Muscle of leg (tissue), 11 donors: ENCODE measurements around the gene ANXA5. TPM values are rescaled to one million over a fixed set of nuclear protein-coding genes. Genes with fewer than 3 reads are reported as not detected.

ENCODE experiments used
- DNase-seq: peaks from one replicate; pipeline ENCODE4 v3.0.0; 2013
- H3K27ac ChIP-seq: one replicate; pipeline ENCODE4 v1.5.1; 2013; ENCODE audit warnings: mild to moderate bottlenecking, low read length, control low read depth
- H3K27me3 ChIP-seq: one replicate; pipeline ENCODE4 v1.6.1; 2013; ENCODE audit warnings: low read length; ENCODE audit not compliant: control insufficient read depth, insufficient read depth
- H3K36me3 ChIP-seq: one replicate; pipeline ENCODE4 v1.6.1; 2013; ENCODE audit warnings: low read length; ENCODE audit not compliant: control insufficient read depth, insufficient read depth
- H3K4me1 ChIP-seq: one replicate; pipeline ENCODE4 v1.6.1; 2013; ENCODE audit warnings: low read length; ENCODE audit not compliant: control insufficient read depth, insufficient read depth
- H3K4me3 ChIP-seq: one replicate; pipeline ENCODE4 v1.5.1; 2013; ENCODE audit warnings: low read length, control low read depth
- H3K9me3 ChIP-seq: replicated peaks from 2 replicates; pipeline ENCODE4 v1.6.1; 2013; ENCODE audit warnings: low read depth, low read length; ENCODE audit not compliant: control insufficient read depth
- whole genome bisulfite sequencing: methylation state at CpG from one replicate; pipeline ENCODE4 v1.1.5; 2013; ENCODE audit warnings: missing lambda C conversion rate; ENCODE audit not compliant: insufficient coverage; 5-methylcytosine and 5-hydroxymethylcytosine counted together
- polyA plus RNA-seq, 8 donors: library from polyadenylated mRNA; unstranded; fragments of 120-200 nt; gene quantifications; one replicate each; pipeline versions ENCODE4 v1.2.1 to v1.2.3, GENCODE V29; 2013; ENCODE audit warnings: inconsistent platforms in 1 of 8, low replicate concordance in 1 of 8; ENCODE audit not compliant: insufficient read length in 8 of 8, insufficient read depth in 1 of 8
- total RNA-seq: library from RNA; stranded (reverse); fragments of 120-200 nt; gene quantifications from one replicate; pipeline ENCODE4 v1.2.4, GENCODE V29; 2013

Gene ANXA5
- total and polyA plus RNA-seq, 9 donors = 201 to 498 (median 310) TPM

DNA sequence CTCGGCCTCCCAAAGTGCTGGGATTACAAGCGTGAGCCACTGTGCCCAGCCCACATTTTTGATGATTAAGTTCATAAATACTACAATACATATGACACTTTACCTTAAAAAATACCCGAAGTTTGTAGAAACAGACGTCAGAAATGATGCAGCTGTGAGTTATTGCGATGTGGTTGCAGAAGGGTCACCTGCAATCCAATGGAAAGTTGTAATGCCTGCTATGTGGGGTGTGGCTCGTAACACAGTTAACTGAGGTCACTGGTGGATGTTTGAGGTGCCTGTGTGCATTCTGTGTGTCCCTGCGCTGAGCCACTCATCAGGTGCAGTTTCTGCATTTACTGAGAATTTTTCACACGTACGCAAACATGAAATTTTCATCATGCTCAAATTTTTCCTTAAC is 64.1 kb downstream of the ANXA5 start:
- Histone ChIP-seq H3K36me3 (no peaks in the 10 kb centered on the region), H3K27me3 (no peaks in the 10 kb centered on the region), H3K27ac (no peak overlapping the region), H3K4me3 (no peak overlapping the region), H3K9me3 (no peaks in the 10 kb centered on the region), H3K4me1 (no peaks in the 10 kb centered on the region)
- no peak for DNase-seq
- 90% methylated on average over 5 of the region's 9 CpGs for WGBS

Other genes with a start within 250 kb of the ANXA5 start
- gene SMIM43, start 68.2 kb upstream of the ANXA5 start, total RNA-seq = 0.66 TPM
- 1 to 10 TPM; 1.4 to 2.7 (median 1.9) TPM for gene SMIM43, start 68.2 kb upstream of the ANXA5 start, polyA plus RNA-seq
- gene EXOSC9, start 104.3 kb upstream of the ANXA5 start, total RNA-seq = 28.1 TPM
- 10 to 100 TPM; 25.2 to 33.1 (median 30.8) TPM for gene EXOSC9, start 104.3 kb upstream of the ANXA5 start, polyA plus RNA-seq
- gene CCNA2, start 126.9 kb upstream of the ANXA5 start, total RNA-seq = 15.0 TPM
- 10 to 100 TPM; 18.4 to 32.7 (median 23.3) TPM for gene CCNA2, start 126.9 kb upstream of the ANXA5 start, polyA plus RNA-seq
- 11.9 TPM for gene BBS7, start 173.5 kb upstream of the ANXA5 start, total RNA-seq
- 10 to 100 TPM in 7 of 8 donors, 1 to 10 TPM in 1; 10.0 to 18.1 (median 12.8) TPM for gene BBS7, start 173.5 kb upstream of the ANXA5 start, polyA plus RNA-seq